GM12878 (cell line): ENCODE results near the gene SYNDIG1. TPM values are rescaled to one million over a fixed set of nuclear protein-coding genes. Genes with fewer than 3 reads are reported as not detected.

Source experiments
- BCL11A ChIP-seq: IDR thresholded peaks from 2 replicates; pipeline ENCODE4 v1.6.1; 2011; ENCODE audit warnings: low read depth, low read length
- BHLHE40 ChIP-seq, 2 experiments: fragments of 450-650 bp in 1 of 2; IDR thresholded peaks; 2 replicates each; pipeline ENCODE4 v1.6.1; 2011 to 2017; ENCODE audit warnings: low read depth in 2 of 2, borderline replicate concordance in 1 of 2, improper control_type of control experiment in 1 of 2, low read length in 1 of 2, mild to moderate bottlenecking in 1 of 2
- CREM ChIP-seq: IDR thresholded peaks from 2 replicates; pipeline ENCODE4 v1.6.1; 2014; ENCODE audit warnings: antibody characterized with exemption, low read depth
- IRF4 ChIP-seq: IDR thresholded peaks from 2 replicates; pipeline ENCODE4 v1.6.1; 2011; ENCODE audit warnings: low read depth, low read length
- NBN ChIP-seq: fragments of 450-650 bp; IDR thresholded peaks from 2 replicates; pipeline ENCODE4 v1.6.1; 2016
- SIX5 ChIP-seq: IDR thresholded peaks from 2 replicates; pipeline ENCODE4 v1.6.1; 2011; ENCODE audit warnings: mild to moderate bottlenecking, low read depth, low read length, moderate library complexity; ENCODE audit not compliant: severe bottlenecking
- SUPT20H ChIP-seq: IDR thresholded peaks from 2 replicates; pipeline ENCODE4 v1.6.1; 2011; ENCODE audit warnings: low read depth, mild to moderate bottlenecking, low read length, moderate library complexity, borderline replicate concordance; ENCODE audit not compliant: control insufficient read depth
- ZBTB11 ChIP-seq: fragments of 450-650 bp; formaldehyde crosslinking; IDR thresholded peaks from 2 replicates; pipeline ENCODE4 v1.5.0; 2022; ENCODE audit warnings: mild to moderate bottlenecking, missing genetic modification characterization
- ZNF687 ChIP-seq: fragments of 450-650 bp; IDR thresholded peaks from 2 replicates; pipeline ENCODE4 v1.6.1; 2017; ENCODE audit warnings: mild to moderate bottlenecking, moderate library complexity
- polyA plus RNA-seq, 11 experiments: library from polyadenylated mRNA; depleted of rRNA in 4 of 11; unstranded in 6 of 11; stranded (reverse) in 5 of 11; fragments of >200 nt; fragmentation: Nextera tagmentation in 4 of 11; fragmentation: Illumina TruSeq in 1 of 11; extraction: Ambion mirVana in 4 of 11; extraction: Trizol in 1 of 11; gene quantifications; 1 replicate in 1 of 11; 2 replicates in 10 of 11; pipeline versions ENCODE4 v1.2.1 to v1.2.3, GENCODE V29; 2011 to 2016; ENCODE audit warnings: inconsistent platforms in 2 of 11, missing spikeins in 2 of 11, low read depth in 1 of 11
- total RNA-seq, 4 experiments: library from RNA; depleted of rRNA in 3 of 4; stranded (reverse); fragments of >200 nt in 3 of 4; fragmentation: Illumina TruSeq in 1 of 4; extraction: Trizol in 1 of 4; gene quantifications; 2 replicates each; pipeline versions ENCODE4 v1.2.1 to v1.2.3, GENCODE V29; 2013 to 2021
- TF ChIP-seq, protein P1 (sequence below): IDR thresholded peaks from 2 replicates; pipeline ENCODE4 v1.6.1; 2011; ENCODE audit warnings: low read depth, mild to moderate bottlenecking, low read length, moderate library complexity, borderline replicate concordance; ENCODE audit errors: extremely low read depth

Gene SYNDIG1
- total and polyA plus RNA-seq, 10 of the 15 experiments (the other 5 are each of a cell fraction or from before 2014, with no cell fraction given) = not detected

- TF ChIP-seq, protein P1, sequence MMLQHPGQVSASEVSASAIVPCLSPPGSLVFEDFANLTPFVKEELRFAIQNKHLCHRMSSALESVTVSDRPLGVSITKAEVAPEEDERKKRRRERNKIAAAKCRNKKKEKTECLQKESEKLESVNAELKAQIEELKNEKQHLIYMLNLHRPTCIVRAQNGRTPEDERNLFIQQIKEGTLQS = no peak
- TF ChIP-seq NBN = no peak
- no peak for TF ChIP-seq CREM
- TF ChIP-seq SIX5 = no peak
- no peak for TF ChIP-seq IRF4
- TF ChIP-seq ZBTB11 = no peak
- no peak for TF ChIP-seq ZNF687
- no peak for TF ChIP-seq BCL11A
- TF ChIP-seq SUPT20H = no peak
- TF ChIP-seq BHLHE40 (IDR thresholded peaks at IDR 0.05; ENCODE audit: borderline replicate concordance in 1 of 2, low read depth in 2 of 2, low read length in 1 of 2) = no peak
Measured at GRCh38 chr20:24646321-24646720, 176.9 kb downstream of the SYNDIG1 start (continued).
